Upper lobe of left lung (tissue), 4 donors: ENCODE measurements around the gene CDKL4.

Experiments used
- POLR2A ChIP-seq, 4 donors: fragments of 450-650 bp; IDR thresholded peaks; one replicate each; pipeline ENCODE4 v1.5.1; 2016 to 2017; ENCODE audit warnings: antibody characterized with exemption in 4 of 4, mild to moderate bottlenecking in 2 of 4
- POLR2AphosphoS5 ChIP-seq, 2 donors: sonication (generic); formaldehyde crosslinking; IDR thresholded peaks; one replicate each; pipeline ENCODE4 v1.5.1; 2017; ENCODE audit warnings: antibody characterized with exemption in 2 of 2
- TF ChIP-seq, protein P1 (sequence below), 6 experiments: fragments of 450-650 bp in 4 of 6; fragments of 200-600 bp in 2 of 6; sonication (generic) in 2 of 6; IDR thresholded peaks; one replicate each; pipeline ENCODE4 v1.5.1; 2016 to 2019; ENCODE audit warnings: antibody characterized with exemption in 6 of 6

DNA sequence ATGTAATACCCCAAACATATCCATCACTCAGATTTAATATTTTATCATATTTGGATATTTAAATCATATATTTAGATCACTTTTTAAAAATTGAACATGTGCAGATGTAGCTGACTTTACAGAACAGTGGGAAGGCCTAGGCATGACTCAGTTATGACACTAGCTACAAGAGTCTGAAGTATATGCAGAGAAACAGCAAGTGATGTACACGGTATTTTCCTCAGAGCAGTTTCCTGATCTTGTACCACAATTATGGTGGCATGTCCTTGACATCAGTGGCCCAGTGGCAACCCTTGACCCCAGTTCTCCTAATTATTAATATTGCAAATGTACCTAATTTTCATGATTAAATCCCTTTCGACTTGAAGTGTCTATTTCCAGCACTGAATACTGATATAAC lies 28.2 kb downstream of the CDKL4 start:
- TF ChIP-seq, protein P1, sequence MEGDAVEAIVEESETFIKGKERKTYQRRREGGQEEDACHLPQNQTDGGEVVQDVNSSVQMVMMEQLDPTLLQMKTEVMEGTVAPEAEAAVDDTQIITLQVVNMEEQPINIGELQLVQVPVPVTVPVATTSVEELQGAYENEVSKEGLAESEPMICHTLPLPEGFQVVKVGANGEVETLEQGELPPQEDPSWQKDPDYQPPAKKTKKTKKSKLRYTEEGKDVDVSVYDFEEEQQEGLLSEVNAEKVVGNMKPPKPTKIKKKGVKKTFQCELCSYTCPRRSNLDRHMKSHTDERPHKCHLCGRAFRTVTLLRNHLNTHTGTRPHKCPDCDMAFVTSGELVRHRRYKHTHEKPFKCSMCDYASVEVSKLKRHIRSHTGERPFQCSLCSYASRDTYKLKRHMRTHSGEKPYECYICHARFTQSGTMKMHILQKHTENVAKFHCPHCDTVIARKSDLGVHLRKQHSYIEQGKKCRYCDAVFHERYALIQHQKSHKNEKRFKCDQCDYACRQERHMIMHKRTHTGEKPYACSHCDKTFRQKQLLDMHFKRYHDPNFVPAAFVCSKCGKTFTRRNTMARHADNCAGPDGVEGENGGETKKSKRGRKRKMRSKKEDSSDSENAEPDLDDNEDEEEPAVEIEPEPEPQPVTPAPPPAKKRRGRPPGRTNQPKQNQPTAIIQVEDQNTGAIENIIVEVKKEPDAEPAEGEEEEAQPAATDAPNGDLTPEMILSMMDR (IDR thresholded peaks at IDR 0.05) = no peak
- TF ChIP-seq POLR2A (IDR thresholded peaks at IDR 0.05) (no peak), POLR2AphosphoS5 (IDR thresholded peaks at IDR 0.05) (no peak)
